HUES6 (cell line): ENCODE data around the gene TMEM63A.
A peak's percentile ranks its signal among the peaks of the same experiment; 100 is the strongest.

Experiments
- H3K27ac ChIP-seq: 2 replicates; pipeline ENCODE4 v1.7.0; 2013; ENCODE audit warnings: low read depth, mild to moderate bottlenecking, low read length, inconsistent platforms
- H3K27me3 ChIP-seq: 2 replicates; pipeline ENCODE4 v1.6.1; 2013; ENCODE audit warnings: low read length; ENCODE audit not compliant: control insufficient read depth, insufficient read depth
- H3K36me3 ChIP-seq: 2 replicates; pipeline ENCODE4 v1.6.1; 2013; ENCODE audit warnings: low read length; ENCODE audit not compliant: control insufficient read depth, insufficient read depth
- H3K4me1 ChIP-seq: 2 replicates; pipeline ENCODE4 v1.6.1; 2013; ENCODE audit warnings: low read length; ENCODE audit not compliant: control insufficient read depth, insufficient read depth
- H3K4me3 ChIP-seq: 2 replicates; pipeline ENCODE4 v1.5.1; 2013; ENCODE audit warnings: low read depth, low read length
- H3K9ac ChIP-seq: one replicate; pipeline ENCODE4 v1.6.1; 2013; ENCODE audit warnings: mild to moderate bottlenecking, low read length
- H3K9me3 ChIP-seq: 2 replicates; pipeline ENCODE4 v1.6.1; 2013; ENCODE audit warnings: low read depth, low read length; ENCODE audit not compliant: control insufficient read depth, insufficient read depth

TMEM63A gene

DNA sequence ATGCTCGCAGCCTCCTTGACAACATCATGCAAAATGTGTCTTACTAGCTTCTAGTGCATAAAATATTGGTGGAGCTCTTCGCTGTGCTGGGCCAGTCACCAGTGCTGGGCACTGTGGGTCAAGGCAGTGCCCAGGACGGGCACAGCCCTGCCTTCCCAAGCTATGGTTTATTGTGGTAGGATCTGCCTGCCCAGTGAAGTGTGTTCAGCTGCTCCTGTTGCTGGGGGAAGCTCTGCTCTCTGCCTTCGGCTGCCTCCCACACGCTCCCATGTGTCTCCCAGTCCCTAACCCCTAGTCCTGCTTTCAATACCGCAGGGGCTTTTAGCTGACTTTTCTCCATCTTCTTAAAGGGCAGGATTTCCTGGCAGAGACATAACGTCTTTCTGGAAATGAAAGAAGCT, 56.6 kb downstream of the TMEM63A start:
- Histone ChIP-seq H3K27ac (no peak overlapping the region), H3K36me3 (peaks cover 19% of the 10 kb centered on the region), H3K27me3 (no peaks in the 10 kb centered on the region), H3K9me3 (no peaks in the 10 kb centered on the region), H3K4me3 (no peak overlapping the region), H3K4me1 (peaks cover 36% of the 10 kb centered on the region), H3K9ac (no peak overlapping the region)

DNA sequence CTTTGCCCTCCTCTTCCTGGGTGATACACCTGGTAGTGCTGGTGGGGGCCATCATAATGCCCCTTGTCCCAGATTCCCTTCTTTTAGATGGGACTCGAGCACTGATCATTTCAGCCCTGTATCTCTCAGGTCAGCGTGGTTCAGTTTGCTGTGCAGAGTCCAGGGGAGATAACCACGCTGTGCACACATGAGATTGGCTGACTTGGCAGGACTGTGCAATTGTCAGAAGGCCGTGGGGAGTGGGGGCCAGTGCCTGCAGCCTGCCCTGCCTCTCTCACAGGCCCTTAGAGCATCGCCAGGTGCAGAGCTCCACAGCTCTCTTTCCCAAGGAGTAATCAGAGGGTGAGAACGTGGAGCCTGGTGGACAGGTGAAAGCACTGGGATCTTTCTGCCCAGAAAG, 57.1 kb downstream of the TMEM63A start:
- no peaks in the 10 kb centered on the region for H3K27me3 ChIP-seq
- peaks cover 36% of the 10 kb centered on the region for H3K4me1 ChIP-seq
- no peak overlapping the region for H3K27ac ChIP-seq
- no peak overlapping the region for H3K9ac ChIP-seq
- no peaks in the 10 kb centered on the region for H3K9me3 ChIP-seq
- no peak overlapping the region for H3K4me3 ChIP-seq
- H3K36me3 ChIP-seq = peaks cover 16% of the 10 kb centered on the region

DNA sequence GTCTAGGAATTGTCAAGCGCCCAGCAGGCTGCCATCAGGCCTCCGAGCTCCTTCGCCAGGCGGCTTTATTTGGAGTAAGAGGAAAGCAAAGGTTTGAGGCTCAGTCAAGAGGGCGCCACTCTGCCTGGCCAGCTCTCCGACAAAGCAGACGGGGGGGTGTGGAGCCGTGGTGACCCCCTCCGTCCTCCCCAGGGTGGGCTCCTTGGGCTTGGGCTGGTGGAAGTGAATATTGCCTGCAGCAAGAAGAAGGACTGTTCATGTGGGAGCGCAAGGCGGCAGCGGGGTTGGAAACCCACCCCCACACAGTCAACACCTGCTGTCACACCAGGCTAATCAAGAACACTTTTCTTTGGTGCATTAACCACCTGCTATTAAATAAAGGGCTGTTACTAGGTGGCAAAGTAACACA, 57.6 kb downstream of the TMEM63A start:
- peaks cover 36% of the 10 kb centered on the region for H3K4me1 ChIP-seq
- no peak overlapping the region for H3K4me3 ChIP-seq
- no peaks in the 10 kb centered on the region for H3K9me3 ChIP-seq
- H3K27ac ChIP-seq = no peak overlapping the region
- no peak overlapping the region for H3K9ac ChIP-seq
- no peaks in the 10 kb centered on the region for H3K27me3 ChIP-seq
- peaks cover 14% of the 10 kb centered on the region for H3K36me3 ChIP-seq

DNA sequence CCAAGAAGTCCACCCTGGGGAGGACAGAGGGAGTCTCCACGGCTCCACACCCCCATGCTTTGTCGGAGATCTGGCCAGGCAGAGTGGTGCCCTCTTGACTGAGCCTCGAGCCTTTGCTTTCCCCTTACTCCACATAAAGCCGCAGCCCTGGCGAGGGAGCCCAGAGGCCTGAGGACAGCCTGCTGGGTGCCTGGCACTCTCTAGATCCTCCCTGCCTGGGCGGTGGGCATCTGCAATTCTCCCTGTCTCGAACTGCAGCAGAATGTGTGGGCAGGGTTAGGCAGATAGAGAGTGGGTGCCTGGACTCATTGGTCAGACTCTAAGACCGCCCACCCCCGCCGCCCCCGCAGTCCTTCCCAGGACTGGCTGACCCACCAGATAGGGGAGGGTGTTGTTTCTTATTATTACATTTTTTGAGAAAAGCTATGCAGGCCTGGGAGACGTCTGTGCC, 58.3 kb downstream of the TMEM63A start:
- no peaks in the 10 kb centered on the region for H3K27me3 ChIP-seq
- H3K27ac ChIP-seq = no peak overlapping the region
- H3K36me3 ChIP-seq = peaks cover 7% of the 10 kb centered on the region
- peak overlapping the region; percentile 16 for H3K9ac ChIP-seq
- no peaks in the 10 kb centered on the region for H3K9me3 ChIP-seq
- H3K4me1 ChIP-seq = peaks cover 36% of the 10 kb centered on the region
- H3K4me3 ChIP-seq = no peak overlapping the region

DNA sequence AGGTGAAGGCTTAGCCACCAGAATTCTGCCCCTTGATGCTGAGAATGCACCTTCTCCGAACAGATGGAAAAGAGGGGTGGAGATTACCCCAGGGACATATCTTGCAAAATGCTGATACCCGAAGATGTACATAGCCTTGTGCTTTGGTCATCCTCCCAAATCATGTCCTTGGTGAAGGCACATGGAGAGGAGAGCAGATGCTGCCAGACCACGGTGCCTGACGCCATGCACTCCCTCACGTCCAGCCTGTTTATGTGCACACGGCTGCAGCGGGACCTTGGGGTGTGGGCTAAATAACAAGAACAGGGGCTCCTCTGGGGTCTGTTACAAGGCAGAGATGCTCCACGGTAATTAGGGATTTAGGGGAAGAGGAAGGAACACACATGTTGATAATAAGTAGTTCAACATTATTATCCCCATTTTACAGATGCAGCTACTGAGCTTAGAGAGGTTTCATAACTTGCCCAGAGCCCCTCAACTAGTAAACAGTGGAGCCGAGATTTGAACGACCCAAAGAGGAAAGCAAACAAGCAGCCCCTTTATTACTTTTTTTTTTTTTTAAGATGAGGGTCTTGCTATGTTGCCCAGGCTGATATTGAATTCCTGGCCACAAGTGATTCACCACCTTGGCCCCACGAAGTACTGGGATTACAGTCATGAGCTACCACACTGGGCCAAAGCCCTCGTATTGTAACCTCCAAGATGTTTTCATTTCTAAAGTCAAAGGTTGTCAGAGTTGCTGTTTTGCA, 59.4 kb downstream of the TMEM63A start:
- no peak overlapping the region for H3K9ac ChIP-seq
- no peak overlapping the region for H3K4me3 ChIP-seq
- no peak overlapping the region for H3K27ac ChIP-seq
- H3K36me3 ChIP-seq = peaks cover 4% of the 10 kb centered on the region; the same call in 1 of the 2 replicates
- no peaks in the 10 kb centered on the region for H3K27me3 ChIP-seq
- H3K9me3 ChIP-seq = no peaks in the 10 kb centered on the region
- peaks cover 44% of the 10 kb centered on the region for H3K4me1 ChIP-seq

DNA sequence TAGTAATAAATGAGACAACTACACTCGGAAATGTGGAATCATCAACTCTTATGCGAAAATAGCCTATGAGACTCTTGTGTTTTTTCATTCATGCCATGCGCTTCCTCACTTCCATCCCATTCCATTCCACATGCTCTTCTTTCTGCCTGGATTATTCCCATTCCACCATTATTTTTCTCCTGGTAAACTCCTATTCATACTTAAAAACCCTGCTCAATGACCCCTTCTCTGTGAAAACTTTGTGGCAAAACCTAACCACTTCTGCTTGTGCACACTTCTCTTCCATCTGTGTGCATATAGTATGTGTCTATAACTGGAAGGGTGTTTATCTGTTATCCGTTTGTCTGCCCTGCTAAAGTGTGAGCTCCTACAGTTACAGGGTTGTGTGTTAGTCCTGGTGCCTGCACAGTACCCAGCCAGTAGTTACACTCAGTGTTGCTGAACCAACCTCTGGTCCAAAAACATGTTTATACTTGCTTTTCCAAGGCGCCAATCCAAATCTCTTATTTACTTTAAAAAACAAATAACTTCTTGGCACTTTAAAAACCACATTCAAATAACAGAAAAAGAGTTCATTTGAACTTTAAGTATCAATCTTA, 61.6 kb downstream of the TMEM63A start:
- Histone ChIP-seq H3K27ac (no peak overlapping the region), H3K9ac (no peak overlapping the region), H3K4me1 (peaks cover 50% of the 10 kb centered on the region), H3K36me3 (peaks cover 4% of the 10 kb centered on the region; the same call in 1 of the 2 replicates), H3K27me3 (no peaks in the 10 kb centered on the region), H3K4me3 (no peak overlapping the region), H3K9me3 (no peaks in the 10 kb centered on the region)

DNA sequence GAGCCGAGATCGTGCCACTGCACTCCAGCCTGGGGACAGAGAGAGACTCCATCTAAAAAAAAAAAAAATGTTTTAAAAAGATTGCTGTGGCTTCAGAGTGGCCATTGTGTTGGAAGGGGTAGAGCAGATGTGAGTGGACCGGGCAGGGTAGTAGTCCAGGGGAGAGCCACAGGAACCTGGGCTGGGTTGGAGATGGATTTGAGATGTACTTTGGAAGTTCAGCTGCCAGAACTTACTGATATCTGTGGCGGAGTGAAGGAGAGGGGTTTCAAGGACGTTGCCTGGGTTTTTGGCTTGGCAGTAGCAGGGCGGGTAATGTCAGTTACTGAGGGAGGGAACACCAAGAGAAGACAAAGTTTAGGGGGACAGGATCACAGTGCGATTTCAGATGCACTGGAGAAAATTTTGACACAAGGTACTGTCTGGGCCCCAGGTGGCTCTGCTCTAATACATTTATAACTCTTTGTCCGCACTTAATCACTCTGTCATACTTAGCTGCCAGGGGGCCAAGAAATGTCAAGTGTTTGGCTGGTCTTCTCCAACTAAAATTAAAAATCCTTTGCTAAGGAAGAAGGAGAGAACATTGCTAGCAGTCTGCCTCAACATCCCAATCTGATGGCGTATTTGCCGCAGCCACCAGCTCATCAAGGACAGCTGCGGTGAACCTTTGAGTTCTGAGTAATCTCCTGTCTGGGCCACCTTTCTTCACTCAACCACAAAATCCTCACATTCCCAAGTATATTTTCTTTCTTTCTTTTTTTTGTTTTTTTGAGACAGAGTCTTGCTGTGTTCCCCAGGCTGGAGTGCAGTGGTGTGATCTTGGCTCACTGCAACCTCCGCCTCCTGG, 62.6 kb downstream of the TMEM63A start:
- Histone ChIP-seq H3K4me3 (no peak overlapping the region), H3K4me1 (peaks cover 42% of the 10 kb centered on the region), H3K27ac (no peak overlapping the region), H3K36me3 (peaks cover 4% of the 10 kb centered on the region; the same call in 1 of the 2 replicates), H3K9me3 (no peaks in the 10 kb centered on the region), H3K27me3 (no peaks in the 10 kb centered on the region), H3K9ac (no peak overlapping the region)

DNA sequence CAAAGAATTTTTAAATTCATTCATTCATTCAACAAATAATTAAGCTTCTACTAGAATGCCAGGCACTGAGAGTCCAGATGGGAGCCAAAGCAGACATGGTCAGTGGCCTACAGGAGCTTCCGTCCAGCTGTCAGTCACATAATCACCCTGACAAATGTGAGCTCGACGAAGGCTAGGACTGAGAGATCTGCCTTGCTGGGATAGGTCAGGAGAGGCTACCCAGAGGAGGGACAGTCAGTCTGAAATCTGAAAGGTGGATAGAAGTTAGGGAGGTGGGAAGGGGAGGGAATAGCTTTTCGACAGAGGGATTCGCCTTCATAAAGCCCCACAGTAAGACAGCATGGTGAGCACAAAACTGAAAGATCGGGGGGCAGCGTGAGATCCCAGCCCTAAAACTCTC, 64.0 kb downstream of the TMEM63A start:
- Histone ChIP-seq H3K36me3 (peaks cover 4% of the 10 kb centered on the region; the same call in 1 of the 2 replicates), H3K9ac (no peak overlapping the region), H3K9me3 (no peaks in the 10 kb centered on the region), H3K4me3 (no peak overlapping the region), H3K27me3 (no peaks in the 10 kb centered on the region), H3K27ac (no peak overlapping the region; the same call in 1 of the 2 replicates), H3K4me1 (peaks cover 35% of the 10 kb centered on the region)

DNA sequence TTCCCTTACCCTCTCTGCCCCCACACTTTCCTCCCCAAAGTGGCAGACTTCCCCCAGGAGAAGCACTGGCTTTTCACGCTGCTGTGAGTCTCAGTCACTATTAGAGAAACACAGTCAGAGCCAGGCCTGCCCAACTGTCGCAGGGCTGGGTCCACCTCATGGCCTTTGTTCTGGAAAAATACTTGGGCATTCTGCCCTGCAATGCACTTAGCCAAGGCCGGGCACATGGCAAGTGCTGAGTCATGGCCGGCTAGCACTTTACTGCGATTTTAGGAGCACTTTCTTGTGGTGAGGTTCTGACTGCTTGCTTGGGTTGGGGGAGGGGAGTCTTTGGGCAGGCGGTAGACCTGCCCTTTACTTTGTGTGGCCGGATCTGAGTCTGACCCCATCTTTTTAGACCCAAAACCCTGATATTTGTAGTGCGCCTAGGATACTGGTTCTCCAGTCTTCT, 64.5 kb downstream of the TMEM63A start:
- Histone ChIP-seq H3K4me3 (no peak overlapping the region), H3K4me1 (peaks cover 41% of the 10 kb centered on the region), H3K9me3 (no peaks in the 10 kb centered on the region), H3K27ac (peak overlapping the region; percentile 69), H3K9ac (peak overlapping the region; percentile 63), H3K36me3 (peaks cover 4% of the 10 kb centered on the region; the same call in 1 of the 2 replicates), H3K27me3 (no peaks in the 10 kb centered on the region)

DNA sequence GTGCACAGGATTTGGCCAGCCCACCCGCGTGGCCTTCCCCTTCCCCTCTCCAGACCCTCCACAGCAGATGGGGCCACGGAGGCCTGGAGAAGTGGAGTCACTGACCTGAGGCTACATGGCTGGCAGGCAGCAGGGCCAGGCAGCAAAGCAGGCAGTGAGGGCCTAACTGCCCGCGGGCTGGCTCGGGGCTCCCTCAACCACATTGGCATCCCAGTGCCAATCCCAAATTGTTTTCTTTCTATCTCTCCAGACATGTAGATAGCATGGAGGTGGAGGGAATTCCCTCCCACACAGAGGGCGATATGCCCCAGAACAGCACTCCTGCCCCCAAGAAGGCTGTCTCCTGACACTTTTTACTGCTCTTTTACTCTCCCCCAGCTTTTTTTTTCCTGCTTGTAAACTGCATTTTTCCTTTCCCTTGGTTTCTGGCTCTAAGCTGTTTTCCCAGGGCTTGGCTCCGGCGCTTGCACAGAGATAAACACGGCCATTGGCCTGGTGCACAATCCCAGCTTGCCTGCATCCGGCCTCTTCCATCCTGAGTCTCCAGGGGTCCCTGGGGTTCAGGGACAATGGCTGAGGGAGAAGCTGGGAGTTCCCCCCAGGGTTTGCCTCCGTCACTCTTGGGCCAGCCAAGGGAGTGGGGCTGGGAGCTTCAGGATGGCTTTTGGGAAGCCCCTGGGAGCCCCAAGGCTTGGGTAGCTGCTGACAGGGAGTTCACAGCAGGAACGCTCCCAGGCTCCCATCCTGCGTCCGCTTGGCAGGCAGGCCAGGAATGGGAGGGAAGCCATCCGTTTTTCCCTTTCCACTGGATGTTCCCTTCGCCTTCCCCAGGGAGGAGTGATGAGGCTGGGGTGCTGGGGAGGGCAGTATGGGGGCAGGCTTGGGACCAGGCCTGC, 65.3 kb downstream of the TMEM63A start:
- H3K27ac ChIP-seq = peak overlapping the region; percentile 69
- H3K9me3 ChIP-seq = no peaks in the 10 kb centered on the region
- H3K27me3 ChIP-seq = no peaks in the 10 kb centered on the region
- H3K9ac ChIP-seq = peak overlapping the region; percentile 63
- H3K4me1 ChIP-seq = peaks cover 44% of the 10 kb centered on the region
- H3K36me3 ChIP-seq = peaks cover 7% of the 10 kb centered on the region; the same call in 1 of the 2 replicates
- H3K4me3 ChIP-seq = no peak overlapping the region
